A549 treated with Mapracorat at 1 μM for 4 hours (cell line): ENCODE results near the gene RAB33A. TPM values are rescaled to one million over a fixed set of nuclear protein-coding genes. Genes with fewer than 3 reads are reported as not detected.

ENCODE experiments used
- total RNA-seq: library from RNA; stranded (reverse); fragments of 200-300 nt; extraction: Qiagen RNA extraction; gene quantifications from 5 replicates; pipeline ENCODE4 v1.2.3, GENCODE V29; 2022

RAB33A gene
- total RNA-seq = 0.13 to 0.32 TPM (median 0.27 TPM) in 5 replicates

DNA sequence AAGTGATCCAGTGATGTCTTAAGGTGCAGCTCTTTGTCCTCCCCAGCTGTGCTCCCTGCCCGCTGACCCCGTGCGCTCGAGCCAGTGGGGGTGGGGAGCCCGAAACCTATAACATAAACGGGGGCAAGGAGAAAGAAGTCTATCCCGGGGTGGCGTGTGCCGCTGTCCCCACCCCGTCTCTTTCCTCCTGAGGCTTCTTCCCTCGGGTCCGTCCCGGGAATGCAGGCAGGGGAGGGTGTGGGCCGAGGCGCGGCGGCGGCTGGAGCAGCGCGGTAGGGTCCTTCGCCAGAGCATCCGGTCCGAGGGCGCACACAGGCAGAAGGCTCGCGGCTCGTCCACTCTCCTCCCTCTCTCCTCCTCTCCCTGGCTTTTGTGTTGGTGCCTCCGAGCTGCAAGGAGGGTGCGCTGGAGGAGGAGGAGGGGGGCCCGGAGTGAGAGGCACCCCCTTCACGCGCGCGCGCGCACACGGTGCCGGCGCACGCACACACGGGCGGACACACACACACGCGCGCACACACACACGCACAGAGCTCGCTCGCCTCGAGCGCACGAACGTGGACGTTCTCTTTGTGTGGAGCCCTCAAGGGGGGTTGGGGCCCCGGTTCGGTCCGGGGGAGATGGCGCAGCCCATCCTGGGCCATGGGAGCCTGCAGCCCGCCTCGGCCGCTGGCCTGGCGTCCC lies at the start of gene RAB33A:
Gene RAB33A (plus strand): TSS at position 517 of the 681 bp plus-strand sequence. CDS start 101 bp downstream, at position 618.

DNA sequence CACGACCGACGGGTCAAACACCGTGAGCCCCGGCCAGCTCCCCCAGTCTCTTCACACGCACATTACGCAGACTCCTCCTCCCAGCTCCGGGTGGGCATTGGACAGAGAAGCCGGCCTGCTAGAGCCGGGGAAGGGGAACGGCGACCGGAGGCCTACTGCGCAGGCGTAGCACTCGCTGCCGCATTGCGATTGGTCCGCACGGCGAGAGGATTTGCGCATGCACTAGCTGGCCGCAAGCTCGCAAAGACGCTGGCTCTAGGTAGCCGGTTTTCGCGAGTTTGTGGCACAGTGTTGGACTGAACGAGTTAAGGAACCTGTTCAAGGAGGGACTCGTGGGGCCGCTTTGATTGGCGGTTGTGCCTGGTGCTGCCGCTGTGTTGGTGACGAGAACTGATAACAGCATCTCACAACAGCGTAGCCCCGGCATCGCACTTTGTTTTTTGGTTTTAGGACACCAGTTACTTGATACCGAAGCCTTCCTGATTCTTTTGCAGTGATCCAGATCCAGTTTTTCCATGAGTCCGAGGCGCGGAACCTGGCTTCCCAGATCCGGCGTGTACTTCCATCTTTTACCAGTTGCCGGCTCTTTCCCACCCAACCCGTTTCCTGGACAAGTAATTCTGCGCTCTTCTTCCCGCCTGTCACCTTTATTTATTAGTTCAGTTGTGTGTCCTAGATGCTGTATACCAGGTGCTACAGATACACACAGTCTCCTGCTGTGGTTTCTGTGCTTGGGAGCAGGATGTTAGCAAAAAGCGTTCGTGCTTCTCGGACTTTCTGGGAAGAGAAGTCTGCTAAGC lies 5.9 kb upstream of the RAB33A start, which contains the start of gene AIFM1:
Gene AIFM1 (minus strand): TSS at position 139 of the 800 bp plus-strand sequence. CDS start 185 bp downstream, outside the sequence.

Other genes with a start within 250 kb of the RAB33A start
- gene BCORL1, start 189.3 kb upstream of the RAB33A start, total RNA-seq = 7.2 to 12.3 TPM (median 10.0 TPM) in 5 replicates
- 25.7 to 28.7 TPM (median 28.7 TPM) in 5 replicates for gene ELF4, start 61.5 kb upstream of the RAB33A start, total RNA-seq
- gene AIFM1, start 6.1 kb upstream of the RAB33A start, total RNA-seq = 66.6 to 74.0 TPM (median 70.3 TPM) in 5 replicates
- 2.4 to 2.9 TPM (median 2.6 TPM) in 5 replicates for gene ZNF280C, start 96.9 kb downstream of the RAB33A start, total RNA-seq
- 17.0 to 17.8 TPM (median 17.4 TPM) in 5 replicates for gene SLC25A14, start 168.0 kb downstream of the RAB33A start, total RNA-seq
- gene GPR119, start 213.7 kb downstream of the RAB33A start, total RNA-seq = not detected in 5 replicates
- gene RBMX2, start 230.0 kb downstream of the RAB33A start, total RNA-seq = 27.0 to 30.8 TPM (median 28.1 TPM) in 5 replicates